GM10266 (cell line): ENCODE data around the gene PRKN.

ENCODE experiments used
- DNase-seq: peaks from one replicate; pipeline ENCODE4 v3.0.0; 2012; ENCODE audit errors: extremely low spot score
- TF ChIP-seq, protein P1 (sequence below): IDR thresholded peaks from 2 replicates; pipeline ENCODE4 v1.5.1; 2012; ENCODE audit warnings: mild to moderate bottlenecking, low read depth; ENCODE audit not compliant: control insufficient read depth, insufficient read depth; ENCODE audit errors: missing control alignments

Gene PRKN

DNA sequence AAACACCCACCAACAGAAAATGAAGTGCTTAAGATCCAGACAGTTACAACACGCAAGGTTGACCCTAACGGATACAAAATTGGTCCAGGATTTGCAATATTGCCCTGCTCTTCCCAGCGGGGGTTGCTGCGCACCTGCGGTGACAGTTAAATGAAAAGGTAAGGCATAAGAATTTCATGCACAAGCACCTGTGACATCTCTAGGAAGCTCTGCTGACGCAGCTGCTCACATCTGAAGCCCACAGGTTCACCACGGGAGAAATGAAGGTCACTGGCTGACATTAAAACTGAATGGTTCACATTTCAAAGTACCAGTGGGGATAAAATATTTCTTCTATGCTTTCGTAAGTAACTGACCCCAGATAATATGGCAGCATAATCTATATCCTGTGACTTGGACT lies 764.4 kb downstream of the PRKN start:
- TF ChIP-seq, protein P1, sequence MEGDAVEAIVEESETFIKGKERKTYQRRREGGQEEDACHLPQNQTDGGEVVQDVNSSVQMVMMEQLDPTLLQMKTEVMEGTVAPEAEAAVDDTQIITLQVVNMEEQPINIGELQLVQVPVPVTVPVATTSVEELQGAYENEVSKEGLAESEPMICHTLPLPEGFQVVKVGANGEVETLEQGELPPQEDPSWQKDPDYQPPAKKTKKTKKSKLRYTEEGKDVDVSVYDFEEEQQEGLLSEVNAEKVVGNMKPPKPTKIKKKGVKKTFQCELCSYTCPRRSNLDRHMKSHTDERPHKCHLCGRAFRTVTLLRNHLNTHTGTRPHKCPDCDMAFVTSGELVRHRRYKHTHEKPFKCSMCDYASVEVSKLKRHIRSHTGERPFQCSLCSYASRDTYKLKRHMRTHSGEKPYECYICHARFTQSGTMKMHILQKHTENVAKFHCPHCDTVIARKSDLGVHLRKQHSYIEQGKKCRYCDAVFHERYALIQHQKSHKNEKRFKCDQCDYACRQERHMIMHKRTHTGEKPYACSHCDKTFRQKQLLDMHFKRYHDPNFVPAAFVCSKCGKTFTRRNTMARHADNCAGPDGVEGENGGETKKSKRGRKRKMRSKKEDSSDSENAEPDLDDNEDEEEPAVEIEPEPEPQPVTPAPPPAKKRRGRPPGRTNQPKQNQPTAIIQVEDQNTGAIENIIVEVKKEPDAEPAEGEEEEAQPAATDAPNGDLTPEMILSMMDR: no peak
- DNase-seq: no peak

DNA sequence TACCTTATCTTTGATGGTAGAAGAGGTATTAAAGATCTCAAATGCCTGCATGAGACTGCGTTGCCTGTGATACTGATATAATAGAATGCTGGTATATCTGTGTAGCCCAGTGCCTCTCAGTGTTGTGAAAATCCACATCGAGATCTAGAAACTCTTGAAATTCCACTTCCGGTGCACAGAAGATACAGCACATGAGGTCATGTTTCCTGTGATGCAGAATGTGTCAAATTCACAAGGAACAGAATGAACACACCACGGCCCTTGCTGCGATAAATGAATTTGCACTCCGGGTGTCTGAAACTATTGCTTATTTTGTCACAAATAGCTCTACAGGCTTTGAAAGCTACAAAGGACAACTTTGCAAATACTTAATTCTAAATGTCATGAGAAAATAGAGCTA lies 765.8 kb downstream of the PRKN start:
- TF ChIP-seq, protein P1: no peak
- DNase-seq: no peak

- TF ChIP-seq, protein P1: no peak
- DNase-seq: no peak
These were observed 766.5 kb downstream of the PRKN start for GRCh38 chr6:161961046-161961445.

DNA sequence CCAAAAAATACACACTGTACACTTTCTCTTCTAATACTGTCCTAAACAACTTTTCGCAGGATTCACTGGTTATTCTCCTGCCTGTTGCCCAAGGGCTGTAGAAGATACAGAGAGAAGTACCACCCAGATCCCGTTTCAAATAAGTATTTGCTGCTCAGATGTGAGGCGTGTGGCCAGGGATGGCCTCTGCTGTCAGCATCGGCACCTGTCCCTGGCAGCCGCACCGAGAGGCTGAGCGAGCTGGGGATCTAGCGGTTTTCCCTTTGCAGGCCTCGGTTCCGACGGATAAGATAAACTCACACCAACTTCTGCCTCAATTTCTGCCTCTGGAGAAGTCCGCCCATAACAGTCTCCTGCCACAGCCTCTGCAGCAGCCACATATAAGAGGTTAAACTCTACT lies 768.5 kb downstream of the PRKN start:
- TF ChIP-seq, protein P1: no peak
- DNase-seq: no peak

GRCh38 chr6:161956082-161956481 lies 771.5 kb downstream of the PRKN start:
- DNase-seq: no peak
- TF ChIP-seq, protein P1: no peak

DNA sequence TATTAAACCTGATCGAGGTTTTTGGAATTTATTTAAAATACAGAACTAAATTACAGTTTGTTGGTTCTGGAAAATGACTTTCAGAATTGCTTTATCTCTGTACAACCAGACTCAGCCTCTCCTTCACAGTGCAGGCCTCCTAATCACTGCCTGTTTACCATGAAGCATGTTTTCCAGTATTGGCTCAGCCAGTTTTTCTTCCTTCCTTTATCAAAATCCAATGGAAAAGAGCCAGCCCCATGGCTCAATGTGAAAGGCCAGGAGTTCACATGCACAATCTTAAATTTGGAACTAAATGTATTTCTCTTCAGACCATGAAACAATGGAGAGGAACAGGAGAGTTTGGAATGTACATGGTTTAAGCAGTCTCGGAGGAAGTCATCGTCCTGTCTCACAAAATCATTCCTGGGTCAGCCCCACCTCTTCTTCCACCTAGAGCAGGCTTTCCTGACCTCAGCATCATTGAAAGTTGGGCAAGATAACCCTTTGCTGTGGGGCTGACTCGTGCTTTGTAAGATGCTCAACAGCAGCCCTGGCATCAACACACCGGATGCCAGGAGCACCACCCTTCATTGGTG lies 772.8 kb downstream of the PRKN start:
- TF ChIP-seq, protein P1: no peak
- DNase-seq: no peak

DNA sequence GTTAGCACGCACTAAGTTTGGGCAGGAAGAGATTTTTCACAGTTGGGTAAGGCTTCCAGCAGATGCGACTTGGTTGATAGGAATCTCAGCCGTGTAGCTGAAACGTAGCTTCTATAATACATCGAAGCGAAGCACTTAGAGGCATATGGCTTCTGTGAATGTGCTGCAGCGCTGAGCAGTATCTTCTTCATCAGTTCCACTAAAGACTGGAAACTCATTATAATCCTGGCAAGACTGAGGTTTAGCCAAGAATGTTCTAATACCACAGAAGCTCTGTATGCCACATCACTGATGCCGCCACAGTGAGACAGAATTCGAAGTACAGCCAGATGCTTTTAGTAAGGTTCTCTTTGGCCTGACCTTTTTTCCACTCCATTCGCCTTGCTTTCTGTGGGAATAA lies 773.5 kb downstream of the PRKN start:
- TF ChIP-seq, protein P1: no peak
- DNase-seq: no peak
